Panc1 (cell line): ENCODE results near the gene SLC2A5. TPM values are rescaled to one million over a fixed set of nuclear protein-coding genes. Genes with fewer than 3 reads are reported as not detected.

ENCODE experiments used
- ATAC-seq: fragments of 200-7000 bp; cut with Tn5 transposase; 2 replicates; pipeline ENCODE4 v1.9.1; 2020; ENCODE audit warnings: mild to moderate bottlenecking, moderate library complexity
- BruUV-seq: library from RNA; stranded (reverse); fragments of 400-500 nt; replicated peaks from 2 replicates; lab custom pipeline; 2021; lab: Mats Ljungman, UMichigan
- CTCF ChIA-PET: fragments of 300-600 bp; sonication (Branson Sonifier 250); formaldehyde crosslinking; loops from one replicate; lab custom pipeline; 2022; ENCODE audit warnings: antibody characterized with exemption; lab: Charles Lee
- POLR2A ChIA-PET: fragments of 300-600 bp; sonication (Branson Sonifier 250); formaldehyde crosslinking; loops from one replicate; lab custom pipeline; 2022; ENCODE audit warnings: antibody characterized with exemption; lab: Charles Lee
- DNase-seq: peaks from one replicate; pipeline ENCODE4 v3.0.0-alpha.2; 2010; ENCODE audit warnings: low read depth, low spot score
- H3K27ac ChIP-seq: 2 replicates; pipeline ENCODE4 v1.5.1; 2011; ENCODE audit warnings: mild to moderate bottlenecking, low read length, inconsistent platforms
- H3K27me3 ChIP-seq: fragments of 200-500 bp; sonication (Bioruptor generic); 2 replicates; pipeline ENCODE4 v1.6.0; 2014; ENCODE audit warnings: low read length, inconsistent platforms; ENCODE audit not compliant: control insufficient read depth, insufficient read depth
- H3K36me3 ChIP-seq: fragments of 200-500 bp; sonication (Bioruptor generic); 2 replicates; pipeline ENCODE4 v1.5.1; 2014; ENCODE audit warnings: inconsistent platforms, mild to moderate bottlenecking, low read length, moderate library complexity; ENCODE audit not compliant: control insufficient read depth, insufficient read depth
- H3K4me1 ChIP-seq: 2 replicates; pipeline ENCODE4 v1.5.1; 2011; ENCODE audit warnings: inconsistent platforms, mild to moderate bottlenecking, low read length, moderate library complexity; ENCODE audit not compliant: control insufficient read depth, insufficient read depth
- H3K4me3 ChIP-seq, 2 experiments: 2 replicates each; pipeline ENCODE4 v1.5.1; 2011 to 2012; ENCODE audit warnings: low read depth in 2 of 2, low read length in 2 of 2, mild to moderate bottlenecking in 2 of 2, inconsistent platforms in 1 of 2, moderate library complexity in 1 of 2
- H3K9me3 ChIP-seq: fragments of 200-500 bp; sonication (Bioruptor generic); 2 replicates; pipeline ENCODE4 v1.5.1; 2014; ENCODE audit warnings: low read depth, mild to moderate bottlenecking, inconsistent platforms, low read length, moderate library complexity; ENCODE audit not compliant: control insufficient read depth, insufficient read depth
- CTCF ChIP-seq: fragments of 450-650 bp; IDR thresholded peaks from 2 replicates; pipeline ENCODE4 v1.5.1; 2017; ENCODE audit warnings: mild to moderate bottlenecking
- POLR2AphosphoS5 ChIP-seq: IDR thresholded peaks from 2 replicates; pipeline ENCODE4 v1.6.1; 2012; ENCODE audit warnings: mild to moderate bottlenecking, low read depth, low read length, moderate library complexity
- SIN3A ChIP-seq: IDR thresholded peaks from 2 replicates; pipeline ENCODE4 v1.6.1; 2012; ENCODE audit warnings: low read depth, mild to moderate bottlenecking, low read length, moderate library complexity, borderline replicate concordance; ENCODE audit not compliant: insufficient read depth
- TCF7L2 ChIP-seq: IDR thresholded peaks from 2 replicates; pipeline ENCODE4 v1.6.1; 2011; ENCODE audit warnings: mild to moderate bottlenecking, low read depth, low read length, inconsistent platforms
- in situ Hi-C: cut with HindIII; loops from 2 replicates; pipeline ENCODE4 v1.10.0; 2016; ENCODE audit warnings: low sequenced_read_pairs, low pct_unique_long_range_greater_than_20kb
- intact Hi-C: fragments of 100-400 bp; cut with micrococcal nuclease; formaldehyde crosslinking; loops from one replicate; pipeline ENCODE4 v1.10.0; 2022; ENCODE audit not compliant: unreplicated experiment
- total RNA-seq: library from RNA; stranded (reverse); gene quantifications from one replicate; pipeline ENCODE4 v1.2.1, GENCODE V29; 2021; ENCODE audit not compliant: unreplicated experiment
- TF ChIP-seq, protein P1 (sequence below), 2 experiments: IDR thresholded peaks; 2 replicates each; pipeline ENCODE4 v1.6.1; 2011 to 2012; ENCODE audit warnings: low read depth in 2 of 2, control low read depth in 1 of 2, low read length in 1 of 2, mild to moderate bottlenecking in 1 of 2, moderate library complexity in 1 of 2; ENCODE audit not compliant: insufficient read depth in 1 of 2

SLC2A5 gene
- total RNA-seq, 1 experiment from 2014 or later, result 0.26 TPM

DNA sequence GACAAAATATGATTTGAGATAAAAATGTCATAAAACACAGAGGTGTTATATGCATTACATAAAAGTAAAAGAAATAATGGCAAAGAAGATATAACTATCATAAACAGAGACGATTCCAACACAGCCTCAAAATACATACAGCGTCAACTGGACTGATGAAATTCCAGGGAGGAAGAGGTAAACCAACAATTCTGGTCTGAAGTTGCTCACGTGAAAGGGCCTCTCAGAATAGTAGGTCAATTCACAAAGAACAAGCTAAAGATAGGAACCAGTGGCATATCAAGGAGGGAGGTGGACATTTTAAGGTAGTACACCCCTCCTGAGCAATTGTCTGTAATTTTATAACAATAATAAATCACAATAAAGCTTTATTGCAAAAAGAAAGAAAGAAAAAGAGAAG lies 18.6 kb downstream of the SLC2A5 start:
- ChIA-PET POLR2A (no interaction called here), CTCF (no interaction called here)
- no peaks in the 10 kb centered on the region for H3K36me3 ChIP-seq
- H3K4me1 ChIP-seq, result no peaks in the 10 kb centered on the region
- TF ChIP-seq TCF7L2 (no peak), SIN3A (no peak), POLR2AphosphoS5 (no peak)
- TF ChIP-seq, protein P1, sequence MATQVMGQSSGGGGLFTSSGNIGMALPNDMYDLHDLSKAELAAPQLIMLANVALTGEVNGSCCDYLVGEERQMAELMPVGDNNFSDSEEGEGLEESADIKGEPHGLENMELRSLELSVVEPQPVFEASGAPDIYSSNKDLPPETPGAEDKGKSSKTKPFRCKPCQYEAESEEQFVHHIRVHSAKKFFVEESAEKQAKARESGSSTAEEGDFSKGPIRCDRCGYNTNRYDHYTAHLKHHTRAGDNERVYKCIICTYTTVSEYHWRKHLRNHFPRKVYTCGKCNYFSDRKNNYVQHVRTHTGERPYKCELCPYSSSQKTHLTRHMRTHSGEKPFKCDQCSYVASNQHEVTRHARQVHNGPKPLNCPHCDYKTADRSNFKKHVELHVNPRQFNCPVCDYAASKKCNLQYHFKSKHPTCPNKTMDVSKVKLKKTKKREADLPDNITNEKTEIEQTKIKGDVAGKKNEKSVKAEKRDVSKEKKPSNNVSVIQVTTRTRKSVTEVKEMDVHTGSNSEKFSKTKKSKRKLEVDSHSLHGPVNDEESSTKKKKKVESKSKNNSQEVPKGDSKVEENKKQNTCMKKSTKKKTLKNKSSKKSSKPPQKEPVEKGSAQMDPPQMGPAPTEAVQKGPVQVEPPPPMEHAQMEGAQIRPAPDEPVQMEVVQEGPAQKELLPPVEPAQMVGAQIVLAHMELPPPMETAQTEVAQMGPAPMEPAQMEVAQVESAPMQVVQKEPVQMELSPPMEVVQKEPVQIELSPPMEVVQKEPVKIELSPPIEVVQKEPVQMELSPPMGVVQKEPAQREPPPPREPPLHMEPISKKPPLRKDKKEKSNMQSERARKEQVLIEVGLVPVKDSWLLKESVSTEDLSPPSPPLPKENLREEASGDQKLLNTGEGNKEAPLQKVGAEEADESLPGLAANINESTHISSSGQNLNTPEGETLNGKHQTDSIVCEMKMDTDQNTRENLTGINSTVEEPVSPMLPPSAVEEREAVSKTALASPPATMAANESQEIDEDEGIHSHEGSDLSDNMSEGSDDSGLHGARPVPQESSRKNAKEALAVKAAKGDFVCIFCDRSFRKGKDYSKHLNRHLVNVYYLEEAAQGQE (IDR thresholded peaks at IDR 0.05; ENCODE audit: insufficient read depth in 1 of 2, low read depth in 2 of 2, low read length in 1 of 2), result no peak
- H3K27me3 ChIP-seq, result no peaks in the 10 kb centered on the region; the same call in 1 of the 2 replicates
- intact Hi-C loops, result no loop called here
- no peaks in the 10 kb centered on the region for H3K9me3 ChIP-seq
- no peak overlapping the region for H3K4me3 ChIP-seq
- in situ Hi-C loops, result no loop called here
- H3K27ac ChIP-seq, result no peak overlapping the region
- ATAC-seq, result no peak
- BruUV-seq, result no TSS peak
- DNase-seq, result no peak

GRCh38 chr1:9048551-9048950 lies 20.9 kb downstream of the SLC2A5 start:
- H3K27ac ChIP-seq, result no peak overlapping the region
- no TSS peak for BruUV-seq
- ChIA-PET CTCF (no interaction called here), POLR2A (no interaction called here)
- DNase-seq (no peak), ATAC-seq (no peak)
- H3K36me3 ChIP-seq, result no peaks in the 10 kb centered on the region
- H3K4me3 ChIP-seq, result no peak overlapping the region
- intact Hi-C loops (no loop called here), in situ Hi-C loops (no loop called here)
- no peaks in the 10 kb centered on the region; the same call in 1 of the 2 replicates for H3K27me3 ChIP-seq
- no peaks in the 10 kb centered on the region for H3K4me1 ChIP-seq
- no peaks in the 10 kb centered on the region for H3K9me3 ChIP-seq
- no peak for TF ChIP-seq TCF7L2
- no peak for TF ChIP-seq POLR2AphosphoS5
- TF ChIP-seq SIN3A, result no peak
- TF ChIP-seq CTCF, result no peak
- TF ChIP-seq, protein P1 (IDR thresholded peaks at IDR 0.05; ENCODE audit: insufficient read depth in 1 of 2, low read depth in 2 of 2, low read length in 1 of 2), result no peak
